Left renal cortex interstitium (tissue), 4 donors: ENCODE results near the gene DCTPP1. TPM values are rescaled to one million over a fixed set of nuclear protein-coding genes. Genes with fewer than 3 reads are reported as not detected.
"Not testable (repeated sequence)": the region's sequence is repeated elsewhere in the genome, so short reads cannot be mapped to it uniquely, and the experiment has no call there.

Source experiments
- DNase-seq, 4 donors: peaks; one replicate each; pipeline ENCODE4 v3.0.0-alpha.2; 2013; ENCODE audit warnings: low read depth in 4 of 4, low spot score in 2 of 4, missing footprints in 1 of 4
- polyA plus RNA-seq, 4 donors: library from polyadenylated mRNA; unstranded; fragments of 120-200 nt; gene quantifications; one replicate each; pipeline ENCODE4 v1.2.1, GENCODE V29; 2013; ENCODE audit not compliant: insufficient read length in 4 of 4

The DCTPP1 gene
- polyA plus RNA-seq, 4 donors, result 44.1 to 64.1 (median 48.8) TPM

GRCh38 chr16:30416047-30416603, 13.7 kb downstream of the DCTPP1 start:
- DNase-seq, result no peak

GRCh38 chr16:30414159-30414558, 15.7 kb downstream of the DCTPP1 start:
- no peak for DNase-seq

DNA sequence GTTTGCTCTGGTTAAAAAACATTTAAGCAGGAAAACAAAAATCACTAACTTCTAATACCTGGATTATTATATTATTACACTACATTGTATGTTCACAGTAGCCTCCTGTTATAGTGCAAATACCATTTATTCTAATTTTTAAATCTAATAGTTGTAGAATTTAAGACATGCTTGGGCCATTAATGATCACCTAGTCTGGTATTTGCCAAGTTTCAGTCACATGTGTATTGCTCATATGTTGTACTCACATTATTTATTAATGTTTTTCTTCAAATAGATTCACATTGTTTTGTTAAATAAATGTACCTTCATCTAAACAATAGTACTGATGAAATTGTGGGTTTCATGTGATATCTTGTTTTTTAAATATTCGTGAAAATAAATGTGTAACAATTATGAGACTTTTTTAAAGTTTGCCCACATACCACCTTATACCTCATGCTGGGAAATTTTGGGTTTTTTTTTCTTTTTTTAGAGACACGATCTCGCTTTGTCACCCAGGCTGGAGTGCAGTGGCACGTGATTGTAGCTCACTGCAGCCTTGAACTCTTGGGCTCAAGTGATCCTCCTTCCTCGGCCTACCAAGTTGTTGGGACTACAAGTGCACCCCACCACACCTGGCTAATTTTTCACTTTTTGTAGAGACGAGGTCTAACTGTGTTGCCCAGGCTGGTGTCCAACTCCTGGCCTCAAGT, 16.6 kb downstream of the DCTPP1 start:
- DNase-seq, result no peak

GRCh38 chr16:30409125-30410060, 20.4 kb downstream of the DCTPP1 start:
- DNase-seq, result peak in 1 of 4 donors; percentile 89

- no peak for DNase-seq
Observed at GRCh38 chr16:30407804-30408534, 21.9 kb downstream of the DCTPP1 start.

DNA sequence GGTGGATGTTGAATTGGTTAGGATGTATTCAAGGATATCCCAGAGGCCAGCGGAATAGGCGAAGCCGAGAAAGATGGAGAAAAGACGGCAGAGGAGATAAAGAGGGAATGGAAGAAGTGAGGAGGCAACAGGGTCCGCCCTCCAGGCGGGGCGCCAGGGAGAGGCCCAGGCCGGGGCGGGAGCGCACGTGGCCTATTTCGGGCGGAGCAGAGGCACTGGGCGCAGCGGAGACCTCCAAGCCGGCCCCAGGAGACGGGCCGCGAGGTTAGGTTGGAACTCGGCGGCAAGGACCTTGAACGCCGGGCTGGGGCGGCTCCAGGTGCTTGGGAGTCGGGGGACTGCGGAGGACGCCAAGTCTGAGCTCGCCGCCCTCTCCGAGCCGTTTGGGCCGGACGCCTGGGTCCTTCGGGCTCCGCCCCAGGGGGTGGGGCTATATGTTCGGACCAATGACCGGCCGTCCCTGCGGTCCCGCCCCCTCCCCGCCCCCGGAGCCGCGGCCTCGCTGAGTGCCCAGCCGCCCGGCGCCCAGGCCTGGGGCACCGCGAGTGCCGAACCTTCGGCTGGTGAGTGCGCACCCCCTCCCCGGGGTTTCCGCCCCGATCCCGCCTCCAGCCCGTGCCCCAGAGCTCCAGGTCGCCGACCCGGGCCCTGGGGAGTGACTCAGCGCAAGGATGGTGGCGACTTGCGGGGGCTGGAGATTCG, 22.6 kb downstream of the DCTPP1 start, which contains the start of gene ZNF771:
TSS of gene ZNF771 (plus strand) at position 505 of the 702 bp plus-strand sequence. CDS start 448 bp downstream, outside the sequence.
- DNase-seq, result peak in 2 of 4 donors; percentile 84 to 87

GRCh38 chr16:30406795-30407101, 23.1 kb downstream of the DCTPP1 start:
- DNase-seq, result no peak

- DNase-seq, result no peak
Observed at GRCh38 chr16:30401768-30402425, 27.9 kb downstream of the DCTPP1 start.

DNA sequence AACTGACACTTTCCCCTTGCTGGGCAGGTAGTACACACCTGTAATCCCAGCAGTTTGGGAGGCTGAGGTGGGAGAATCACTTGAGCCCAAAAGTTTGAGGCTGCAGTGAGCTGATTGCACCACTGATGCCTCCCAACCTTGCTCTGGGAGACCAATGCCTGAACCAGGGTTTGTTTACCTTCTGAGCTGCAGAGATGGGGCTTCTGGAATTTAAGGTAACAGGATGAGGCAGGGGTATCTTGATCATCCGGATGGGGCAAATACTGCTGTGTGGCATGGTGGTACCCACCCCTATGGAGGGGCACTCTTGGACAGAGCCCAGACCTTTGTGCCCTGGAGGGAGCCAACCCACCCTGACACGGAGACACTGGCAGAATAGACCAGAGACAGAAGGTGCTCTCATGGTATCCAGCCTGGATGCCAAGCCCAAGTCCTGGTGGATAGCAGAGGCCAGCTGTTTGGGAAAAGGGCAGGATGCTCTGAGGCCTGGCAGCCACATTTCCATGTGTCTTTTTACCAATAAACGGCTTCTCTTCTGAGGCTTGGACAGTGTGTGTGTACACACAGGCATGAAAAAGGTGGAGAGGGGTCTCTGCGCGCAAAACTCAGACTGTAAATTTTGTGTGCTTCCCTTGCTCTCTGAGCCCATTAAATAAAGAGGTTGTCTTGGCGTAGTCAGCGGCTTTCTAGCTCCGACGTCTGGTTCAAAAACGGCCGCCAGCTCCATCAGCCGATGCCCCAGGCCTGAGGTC, 30.2 kb downstream of the DCTPP1 start:
- no peak for DNase-seq

GRCh38 chr16:30398661-30399434, 31.0 kb downstream of the DCTPP1 start:
- no peak for DNase-seq

DNA sequence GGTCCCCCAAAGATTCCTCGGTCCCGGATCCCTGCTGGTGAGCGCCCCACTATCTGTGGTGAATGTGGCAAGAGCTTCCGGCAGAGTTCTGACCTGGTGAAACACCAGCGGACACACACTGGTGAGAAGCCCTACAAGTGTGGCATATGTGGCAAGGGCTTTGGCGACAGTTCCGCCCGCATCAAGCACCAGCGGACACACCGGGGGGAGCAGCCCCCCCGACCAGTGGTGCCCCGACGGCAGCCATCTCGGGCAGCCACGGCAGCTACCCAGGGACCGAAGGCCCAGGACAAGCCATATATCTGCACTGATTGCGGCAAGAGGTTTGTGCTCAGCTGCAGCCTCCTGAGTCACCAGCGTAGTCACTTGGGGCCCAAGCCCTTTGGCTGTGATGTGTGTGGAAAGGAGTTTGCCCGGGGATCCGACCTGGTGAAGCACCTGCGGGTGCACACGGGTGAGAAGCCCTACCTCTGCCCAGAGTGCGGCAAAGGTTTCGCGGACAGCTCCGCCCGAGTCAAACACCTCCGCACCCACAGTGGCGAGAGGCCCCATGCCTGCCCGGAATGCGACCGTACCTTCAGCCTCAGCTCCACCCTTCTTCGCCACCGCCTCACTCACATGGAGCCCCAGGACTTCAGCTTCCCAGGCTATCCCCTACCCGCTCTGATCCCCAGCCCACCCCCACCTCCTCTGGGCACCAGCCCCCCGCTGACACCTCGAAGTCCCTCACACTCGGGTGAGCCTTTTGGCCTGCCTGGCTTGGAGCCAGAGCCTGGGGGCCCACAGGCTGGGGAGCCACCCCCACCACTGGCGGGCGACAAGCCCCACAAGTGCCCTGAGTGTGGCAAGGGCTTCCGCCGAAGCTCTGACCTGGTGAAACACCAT, 31.8 kb downstream of the DCTPP1 start:
- DNase-seq, result no peak

DNA sequence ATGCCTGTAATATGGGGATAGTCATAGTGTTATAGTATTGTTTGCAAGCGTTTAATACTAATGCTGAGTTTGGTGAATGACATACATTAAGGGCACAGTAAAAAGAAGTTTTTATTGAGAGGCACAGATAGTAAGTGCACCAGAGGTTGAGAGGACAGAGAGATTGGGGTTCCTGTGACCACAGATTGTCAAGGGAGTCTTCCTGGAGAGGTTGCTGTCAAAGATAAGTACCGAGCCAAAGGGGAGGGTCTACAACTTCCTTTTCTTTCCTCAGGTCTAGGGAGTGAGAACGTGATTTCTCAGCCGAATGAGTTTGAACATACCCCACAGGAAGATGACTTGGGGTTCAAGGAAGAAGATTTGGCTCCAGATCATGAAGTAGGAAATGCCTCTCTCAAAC, 32.8 kb downstream of the DCTPP1 start:
- no peak for DNase-seq

DNA sequence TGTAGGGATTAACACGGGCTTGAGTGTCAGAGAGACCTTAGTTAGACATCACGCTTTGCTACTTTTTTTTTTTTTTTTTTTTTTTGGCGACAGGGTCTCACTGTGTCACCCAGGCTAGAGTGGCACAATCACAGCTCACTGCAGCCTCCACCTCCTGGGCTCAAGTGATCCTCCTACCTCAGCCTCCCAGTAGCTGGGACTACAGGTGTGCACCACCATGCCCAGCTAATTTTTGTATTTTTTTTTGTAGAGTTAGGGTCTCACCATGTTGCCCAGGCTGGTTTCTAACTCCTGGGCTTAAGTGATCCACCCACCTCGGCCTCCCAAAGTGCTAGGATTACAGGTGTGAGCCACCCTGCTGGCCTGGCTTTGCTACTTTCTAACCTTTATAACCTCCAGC, 33.2 kb downstream of the DCTPP1 start:
- DNase-seq, result not testable (repeated sequence)

- no peak for DNase-seq
Observed at GRCh38 chr16:30395992-30396585, 33.7 kb downstream of the DCTPP1 start.

GRCh38 chr16:30395155-30395991, 34.5 kb downstream of the DCTPP1 start, which contains the start of gene ZNF48:
Gene ZNF48 (plus strand): TSS chr16:30395420. CDS start chr16:30395795, 375 bp downstream.
- peak; percentile 74 to 88 (median 80) for DNase-seq
